GM19025 (cell line): ENCODE results near the gene AGXT.

Experiments
- ATAC-seq: cut with Tn5 transposase; IDR thresholded peaks from one replicate; pipeline ENCODE4 v1.9.1; 2021; ENCODE audit warnings: mild to moderate bottlenecking, low read depth, moderate library complexity; ENCODE audit not compliant: unreplicated experiment

AGXT gene

GRCh38 chr2:240912878-240913809 lies 44.5 kb downstream of the AGXT start:
- no peak for ATAC-seq

GRCh38 chr2:240913810-240914644 lies 45.4 kb downstream of the AGXT start:
- ATAC-seq: no peak

- no peak for ATAC-seq
Measured at GRCh38 chr2:240914645-240915525, 46.3 kb downstream of the AGXT start.

- no peak for ATAC-seq
Measured at GRCh38 chr2:240915526-240916341, 47.1 kb downstream of the AGXT start.

GRCh38 chr2:240916571-240917008 lies 48.0 kb downstream of the AGXT start:
- ATAC-seq: no peak

- ATAC-seq: no peak
Measured at GRCh38 chr2:240917009-240917683, 48.5 kb downstream of the AGXT start.

- no peak for ATAC-seq
Measured at GRCh38 chr2:240917684-240918257, 49.1 kb downstream of the AGXT start.

- ATAC-seq: no peak
Measured at GRCh38 chr2:240918258-240919091, 49.9 kb downstream of the AGXT start.

GRCh38 chr2:240919161-240919781 lies 50.6 kb downstream of the AGXT start:
- no peak for ATAC-seq

- ATAC-seq: no peak
Measured at GRCh38 chr2:240919786-240920782, 51.5 kb downstream of the AGXT start.

- ATAC-seq: no peak
Measured at GRCh38 chr2:240920783-240921231, 52.2 kb downstream of the AGXT start.

- no peak for ATAC-seq
Measured at GRCh38 chr2:240921311-240921994, 52.8 kb downstream of the AGXT start.

- ATAC-seq: no peak
Measured at GRCh38 chr2:240921995-240922244, 53.3 kb downstream of the AGXT start.

GRCh38 chr2:240922245-240922981 lies 53.8 kb downstream of the AGXT start:
- no peak for ATAC-seq

- ATAC-seq: no peak
Measured at GRCh38 chr2:240922982-240923537, 54.4 kb downstream of the AGXT start.
